T1000 (cell line): ENCODE results near the gene TGFB2.
A peak's percentile ranks its signal among the peaks of the same experiment; 100 is the strongest.

Experiments used
- DNase-seq: peaks from one replicate; lab custom pipeline; 2025; ENCODE audit warnings: mixed read lengths; lab: John Stamatoyannopoulos, UW

TGFB2 gene

GRCh38 chr1:218336328-218336727, 8.8 kb upstream of the TGFB2 start:
- DNase-seq: no peak

DNA sequence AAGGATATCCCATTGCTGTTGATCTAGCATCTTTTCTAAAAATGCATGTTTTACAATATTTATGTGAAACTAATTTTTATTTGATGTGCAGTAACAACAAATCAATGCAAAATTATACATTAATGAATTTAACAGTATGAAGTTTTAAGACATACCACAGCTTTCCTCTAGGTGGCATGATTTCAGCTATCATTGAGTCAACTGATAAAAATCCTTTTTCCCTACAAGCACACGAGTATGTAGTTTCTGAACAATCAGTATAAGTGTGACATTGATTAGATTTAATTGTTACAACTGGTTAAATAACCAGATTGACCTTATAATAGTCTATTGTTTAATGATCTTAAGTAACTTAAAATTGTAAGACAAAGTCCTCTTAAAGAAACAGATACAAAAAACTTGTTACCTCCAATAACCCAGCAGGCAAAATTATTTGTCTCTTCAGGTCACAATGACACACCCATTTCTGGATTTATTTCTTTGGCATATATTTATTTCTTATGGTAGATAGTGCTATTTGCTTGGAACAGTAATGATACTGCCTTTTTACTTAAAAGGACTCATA, 5.8 kb upstream of the TGFB2 start:
- DNase-seq: no peak

- no peak for DNase-seq
Measured at GRCh38 chr1:218341325-218341724, 3.8 kb upstream of the TGFB2 start.

DNA sequence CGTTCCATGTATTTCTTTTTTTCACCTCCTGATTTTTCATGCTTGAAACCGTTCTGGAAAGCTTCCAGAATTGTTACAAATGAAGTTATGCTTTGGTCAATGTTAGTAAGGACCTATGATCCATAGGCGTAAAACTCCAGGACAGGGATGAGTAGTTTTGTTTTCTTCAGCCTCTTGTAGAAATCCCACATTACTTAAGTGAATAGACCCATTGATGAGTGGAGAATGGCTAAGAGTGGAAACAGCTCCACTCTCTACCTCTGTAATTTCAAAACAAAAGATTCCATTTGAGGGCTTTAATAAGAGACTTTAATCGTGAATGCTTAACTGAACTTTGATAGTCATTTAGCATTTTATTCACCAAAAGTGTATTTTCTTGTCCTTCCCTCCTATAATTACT, 3.0 kb upstream of the TGFB2 start:
- DNase-seq: no peak

GRCh38 chr1:218345673-218346390, 696 bp downstream of the TGFB2 start:
- peak; percentile 33 for DNase-seq

DNA sequence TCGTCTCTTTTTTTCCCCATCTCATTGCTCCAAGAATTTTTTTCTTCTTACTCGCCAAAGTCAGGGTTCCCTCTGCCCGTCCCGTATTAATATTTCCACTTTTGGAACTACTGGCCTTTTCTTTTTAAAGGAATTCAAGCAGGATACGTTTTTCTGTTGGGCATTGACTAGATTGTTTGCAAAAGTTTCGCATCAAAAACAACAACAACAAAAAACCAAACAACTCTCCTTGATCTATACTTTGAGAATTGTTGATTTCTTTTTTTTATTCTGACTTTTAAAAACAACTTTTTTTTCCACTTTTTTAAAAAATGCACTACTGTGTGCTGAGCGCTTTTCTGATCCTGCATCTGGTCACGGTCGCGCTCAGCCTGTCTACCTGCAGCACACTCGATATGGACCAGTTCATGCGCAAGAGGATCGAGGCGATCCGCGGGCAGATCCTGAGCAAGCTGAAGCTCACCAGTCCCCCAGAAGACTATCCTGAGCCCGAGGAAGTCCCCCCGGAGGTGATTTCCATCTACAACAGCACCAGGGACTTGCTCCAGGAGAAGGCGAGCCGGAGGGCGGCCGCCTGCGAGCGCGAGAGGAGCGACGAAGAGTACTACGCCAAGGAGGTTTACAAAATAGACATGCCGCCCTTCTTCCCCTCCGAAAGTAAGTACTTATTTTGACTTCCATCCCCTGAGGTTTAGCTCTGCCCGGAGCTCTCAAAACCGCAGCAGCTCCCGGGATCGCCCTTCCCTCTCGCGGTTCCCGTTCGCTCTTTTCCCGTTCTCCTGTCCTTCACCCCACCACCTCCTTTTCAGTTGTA, 1.5 kb downstream of the TGFB2 start:
- no peak for DNase-seq

DNA sequence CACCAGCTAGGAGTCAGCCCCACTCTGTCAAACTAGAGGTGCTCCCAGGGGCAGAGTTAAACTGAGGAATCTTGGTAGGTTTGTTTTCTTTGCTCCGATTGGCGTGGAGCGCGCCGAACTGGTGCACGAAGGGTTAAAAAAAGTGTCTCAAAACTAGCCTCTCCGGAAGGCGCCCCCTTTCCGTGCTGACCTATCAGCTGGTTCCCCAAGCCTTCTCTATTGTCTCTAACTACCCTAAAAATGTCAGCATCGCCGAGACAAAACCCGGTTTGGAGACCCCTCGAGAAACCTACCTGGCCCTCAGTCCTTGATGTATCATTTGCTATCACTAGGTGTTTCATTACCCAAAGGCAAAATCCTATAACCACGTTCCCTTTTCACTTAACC, 2.2 kb downstream of the TGFB2 start:
- no peak for DNase-seq

GRCh38 chr1:218347723-218348627, 2.8 kb downstream of the TGFB2 start:
- DNase-seq: no peak

DNA sequence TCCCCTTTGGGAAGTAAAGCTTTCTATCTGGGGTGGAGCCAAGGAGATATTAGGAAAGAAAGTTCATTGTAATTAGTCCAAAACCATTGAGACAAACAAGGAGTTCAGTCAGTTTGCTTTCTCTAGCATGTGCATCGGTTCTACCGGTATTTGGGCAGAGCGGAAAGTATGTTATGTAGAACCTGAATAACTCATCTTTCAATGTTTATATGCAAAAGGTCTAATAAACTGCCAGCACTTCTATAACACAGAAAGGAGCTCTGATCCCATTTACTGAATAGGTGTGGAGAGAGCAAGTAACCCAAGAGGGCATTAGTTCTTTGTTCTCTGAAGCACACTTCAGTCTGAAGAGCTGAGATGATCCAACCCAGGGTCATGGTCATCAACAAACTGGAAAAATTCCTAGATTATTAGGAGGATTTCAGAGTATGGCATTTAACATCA, 3.5 kb downstream of the TGFB2 start:
- no peak for DNase-seq

DNA sequence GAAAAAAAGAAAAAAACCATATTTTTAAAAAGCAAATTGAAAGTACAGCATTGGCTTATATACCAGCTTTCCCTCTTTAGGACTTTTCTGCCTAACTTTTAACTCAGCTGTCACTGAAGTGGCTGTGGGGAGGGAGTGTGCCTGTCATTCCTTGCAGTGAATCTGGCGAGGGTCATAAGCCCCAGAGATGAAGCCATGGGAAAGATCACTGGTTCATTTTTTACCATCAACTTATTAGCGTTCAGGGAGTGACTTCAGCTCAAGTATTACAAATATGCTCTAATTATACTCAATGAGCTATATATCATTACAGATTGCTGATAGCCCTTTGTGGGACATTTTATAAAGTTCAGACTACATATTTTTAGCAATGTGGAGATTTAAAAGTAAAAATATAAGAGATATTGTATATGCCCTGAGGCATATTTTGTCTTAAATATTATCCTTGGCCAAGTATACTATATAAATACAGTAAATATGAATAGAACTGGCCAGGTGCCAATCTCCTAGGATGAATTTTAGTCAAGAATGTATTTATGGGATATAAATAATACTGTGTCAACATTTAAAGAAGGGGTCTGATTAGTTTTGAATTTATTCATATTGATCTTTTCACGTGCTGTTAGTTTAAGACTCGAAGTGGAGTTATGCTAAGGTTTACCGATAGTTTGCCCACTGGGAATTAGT, 4.4 kb downstream of the TGFB2 start:
- no peak for DNase-seq

GRCh38 chr1:218350035-218350525, 4.9 kb downstream of the TGFB2 start:
- DNase-seq: no peak

GRCh38 chr1:218350801-218351266, 5.7 kb downstream of the TGFB2 start:
- DNase-seq: no peak

DNA sequence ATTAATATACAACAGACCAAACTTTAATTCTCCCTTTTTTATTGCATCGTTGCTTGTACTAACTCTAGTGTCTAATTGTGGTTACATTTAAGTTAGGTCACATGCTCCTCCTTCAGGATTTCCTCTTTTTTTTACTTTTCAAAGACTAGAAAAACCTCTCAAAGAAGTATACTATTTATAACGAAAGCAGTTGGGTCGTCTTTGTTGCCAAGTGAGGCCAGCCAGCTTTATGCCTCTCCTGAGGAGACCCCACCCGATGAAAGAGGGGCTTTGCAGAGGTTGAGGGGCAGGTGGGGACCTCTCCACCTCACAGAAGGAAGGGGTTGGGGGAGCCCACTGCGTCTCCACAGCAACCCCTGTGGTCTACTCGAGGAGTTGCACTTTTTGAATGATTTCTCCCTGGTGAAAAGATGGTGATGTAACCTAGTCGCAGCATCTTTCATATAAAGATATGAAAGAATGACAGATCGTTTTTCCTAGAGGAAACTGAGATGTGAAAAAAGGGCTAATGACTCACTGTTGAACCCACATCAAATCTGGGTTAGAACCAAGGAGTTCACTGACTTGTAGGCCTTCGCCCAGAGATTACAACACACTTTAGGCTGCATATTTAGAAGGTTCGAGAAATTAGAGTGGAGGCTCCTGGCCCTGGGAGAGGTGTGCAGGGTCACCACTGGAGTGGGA, 6.4 kb downstream of the TGFB2 start:
- DNase-seq: no peak

GRCh38 chr1:218352075-218352438, 6.9 kb downstream of the TGFB2 start:
- no peak for DNase-seq

DNA sequence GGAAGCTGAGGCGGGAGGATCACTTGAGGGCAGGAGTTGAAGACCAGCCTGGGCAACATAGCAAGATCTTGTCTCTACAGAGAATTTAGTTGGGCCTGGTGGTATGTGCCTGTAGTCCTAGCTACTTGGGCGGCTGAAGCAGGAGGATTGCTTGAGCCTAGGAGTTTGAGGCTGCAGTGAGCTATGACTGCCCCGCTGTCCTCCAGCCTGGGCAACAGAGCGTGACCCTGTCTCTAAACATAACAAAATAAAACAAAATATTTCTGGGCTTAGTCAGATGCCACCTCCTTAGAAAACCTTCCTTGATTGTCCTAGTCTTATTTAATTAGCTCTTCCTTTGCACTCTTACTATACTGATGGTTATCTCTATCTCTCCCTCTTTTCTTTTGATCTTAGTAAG, 8.5 kb downstream of the TGFB2 start:
- no peak for DNase-seq

- no peak for DNase-seq
Measured at GRCh38 chr1:218355278-218355677, 10.1 kb downstream of the TGFB2 start.

DNA sequence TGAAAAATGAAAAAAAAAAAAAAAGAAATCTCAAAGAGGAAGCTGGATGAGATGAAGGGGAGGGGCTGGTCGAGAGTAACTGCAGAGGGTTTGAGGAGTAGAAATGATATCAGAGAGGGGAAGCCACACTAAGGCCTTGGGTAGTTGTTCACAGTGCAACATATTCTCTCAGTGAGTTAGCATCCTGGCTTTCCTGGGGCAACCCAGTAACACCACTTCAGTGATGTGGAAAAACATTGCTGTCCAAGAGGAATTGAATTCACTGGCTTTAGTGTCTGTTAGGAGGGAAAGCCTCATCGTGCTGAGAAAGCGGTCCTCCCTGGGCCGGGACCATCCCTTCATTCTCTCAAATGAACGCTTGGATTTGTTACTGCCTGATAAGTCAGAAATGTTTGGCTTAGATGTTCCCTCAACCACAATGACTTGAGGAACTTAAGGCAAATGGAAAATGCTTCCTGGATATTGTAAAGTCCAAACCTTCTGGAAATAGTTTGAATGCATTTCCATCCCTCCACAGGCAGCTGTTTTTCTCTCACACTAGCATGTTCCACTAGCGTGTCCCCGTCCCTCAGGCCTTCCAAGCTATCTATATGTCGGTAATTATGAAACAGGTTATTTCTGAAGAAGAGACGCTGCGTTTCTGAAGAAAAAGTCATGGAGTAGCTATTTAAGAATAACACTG, 12.2 kb downstream of the TGFB2 start:
- DNase-seq: no peak

DNA sequence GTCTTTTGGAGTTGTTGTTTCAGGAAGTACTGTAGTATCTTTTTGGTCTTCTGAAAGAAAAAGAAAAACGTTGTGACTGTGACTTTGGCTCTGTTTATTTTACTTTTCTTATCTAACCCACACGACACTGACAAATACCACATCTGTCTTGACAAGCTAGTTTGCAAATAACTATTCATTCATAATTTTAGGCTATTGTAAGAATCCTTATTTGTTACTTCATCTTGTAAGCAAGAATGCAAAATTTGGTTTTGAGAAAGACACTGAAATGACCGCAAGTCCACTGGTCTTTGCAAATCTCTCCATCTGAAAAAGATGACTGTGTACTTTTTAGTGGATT, 12.7 kb downstream of the TGFB2 start:
- DNase-seq: no peak

GRCh38 chr1:218361298-218362065, 16.3 kb downstream of the TGFB2 start:
- DNase-seq: no peak
